ENCODE data around the gene KIF4B.
"Not testable (repeated sequence)": the region's sequence is repeated elsewhere in the genome, so short reads cannot be mapped to it uniquely, and the experiment has no call there.

The KIF4B gene

GRCh38 chr5:155013526-155013925 is at the start of gene KIF4B:
Gene KIF4B (plus strand): TSS chr5:155013755. CDS start chr5:155013860, 105 bp downstream.
- no peak for DNase-seq

- DNase-seq: no peak
These were observed 47.3 kb upstream of the KIF4B start for GRCh38 chr5:154966081-154966841.

- no peak for DNase-seq
These were observed 46.7 kb upstream of the KIF4B start for GRCh38 chr5:154966874-154967273.

GRCh38 chr5:154967421-154968024 is 46.0 kb upstream of the KIF4B start:
- no peak for DNase-seq

GRCh38 chr5:154968953-154969352 is 44.6 kb upstream of the KIF4B start:
- no peak for DNase-seq

- no peak for DNase-seq
These were observed 42.8 kb upstream of the KIF4B start for GRCh38 chr5:154970759-154971158.

GRCh38 chr5:154971501-154971900 is 42.1 kb upstream of the KIF4B start:
- no peak for DNase-seq

GRCh38 chr5:154972476-154973080 is 41.0 kb upstream of the KIF4B start:
- DNase-seq: no peak

GRCh38 chr5:154976082-154976481 is 37.5 kb upstream of the KIF4B start:
- DNase-seq: not testable (repeated sequence)

GRCh38 chr5:154977409-154977808 is 36.1 kb upstream of the KIF4B start:
- DNase-seq: no peak

- DNase-seq: not testable (repeated sequence)
These were observed 35.3 kb upstream of the KIF4B start for GRCh38 chr5:154978294-154978693.

- DNase-seq: no peak
These were observed 28.5 kb upstream of the KIF4B start for GRCh38 chr5:154984946-154985516.

- DNase-seq: no peak
These were observed 27.4 kb upstream of the KIF4B start for GRCh38 chr5:154986151-154986550.

GRCh38 chr5:154989626-154990025 is 23.9 kb upstream of the KIF4B start:
- DNase-seq: no peak

GRCh38 chr5:154993461-154993860 is 20.1 kb upstream of the KIF4B start:
- no peak for DNase-seq

GRCh38 chr5:154995679-154996078 is 17.9 kb upstream of the KIF4B start:
- DNase-seq: no peak

GRCh38 chr5:154997746-154998145 is 15.8 kb upstream of the KIF4B start:
- DNase-seq: no peak

GRCh38 chr5:154999865-155000264 is 13.7 kb upstream of the KIF4B start:
- DNase-seq: no peak

GRCh38 chr5:155001523-155001922 is 12.0 kb upstream of the KIF4B start:
- DNase-seq: no peak

- not testable (repeated sequence) for DNase-seq
These were observed 10.8 kb upstream of the KIF4B start for GRCh38 chr5:155002722-155003121.

GRCh38 chr5:155004138-155004744 is 9.3 kb upstream of the KIF4B start:
- peak; percentile 8 for DNase-seq

- not testable (repeated sequence) for DNase-seq
These were observed 7.3 kb upstream of the KIF4B start for GRCh38 chr5:155006265-155006664.

GRCh38 chr5:155008669-155009068 is 4.9 kb upstream of the KIF4B start:
- no peak for DNase-seq
